Measurements from ENCODE around the gene ZNF574.

ZNF574 gene

GRCh38 chr19:42079886-42080763 is 4.2 kb downstream of the ZNF574 start:
- DNase-seq (ENCODE audit: low read depth), result no peak

GRCh38 chr19:42080764-42081375 is 4.9 kb downstream of the ZNF574 start:
- no peak for DNase-seq (ENCODE audit: low read depth)

- DNase-seq (ENCODE audit: low read depth), result no peak
Observed at GRCh38 chr19:42081584-42082203, 5.7 kb downstream of the ZNF574 start.

GRCh38 chr19:42083537-42083936 is 7.6 kb downstream of the ZNF574 start:
- DNase-seq (ENCODE audit: low read depth), result no peak

GRCh38 chr19:42086188-42086736 is 10.3 kb downstream of the ZNF574 start:
- DNase-seq (ENCODE audit: low read depth), result no peak

- no peak for DNase-seq (ENCODE audit: low read depth)
Observed at GRCh38 chr19:42086770-42087550, 11.0 kb downstream of the ZNF574 start.

GRCh38 chr19:42088471-42089190 is 12.7 kb downstream of the ZNF574 start:
- DNase-seq (ENCODE audit: low read depth), result no peak

GRCh38 chr19:42089191-42089750 is 13.3 kb downstream of the ZNF574 start:
- no peak for DNase-seq (ENCODE audit: low read depth)

- no peak for DNase-seq (ENCODE audit: low read depth)
Observed at GRCh38 chr19:42089772-42090171, 13.8 kb downstream of the ZNF574 start.

- DNase-seq (ENCODE audit: low read depth), result no peak
Observed at GRCh38 chr19:42090672-42091071, 14.7 kb downstream of the ZNF574 start.

GRCh38 chr19:42091300-42091699 is 15.3 kb downstream of the ZNF574 start:
- DNase-seq (ENCODE audit: low read depth), result no peak

- DNase-seq (ENCODE audit: low read depth), result no peak
Observed at GRCh38 chr19:42091742-42092141, 15.8 kb downstream of the ZNF574 start.

- DNase-seq (ENCODE audit: low read depth), result no peak
Observed at GRCh38 chr19:42092350-42092749, 16.4 kb downstream of the ZNF574 start.

- no peak for DNase-seq (ENCODE audit: low read depth)
Observed at GRCh38 chr19:42093505-42093904, 17.5 kb downstream of the ZNF574 start.

- no peak for DNase-seq (ENCODE audit: low read depth)
Observed at GRCh38 chr19:42093926-42094325, 18.0 kb downstream of the ZNF574 start.

GRCh38 chr19:42095142-42095813 is 19.3 kb downstream of the ZNF574 start:
- no peak for DNase-seq (ENCODE audit: low read depth)

- DNase-seq (ENCODE audit: low read depth), result no peak
Observed at GRCh38 chr19:42095814-42096230, 19.9 kb downstream of the ZNF574 start.

- DNase-seq (ENCODE audit: low read depth), result no peak
Observed at GRCh38 chr19:42096255-42096837, 20.4 kb downstream of the ZNF574 start.

- no peak for DNase-seq (ENCODE audit: low read depth)
Observed at GRCh38 chr19:42097461-42097860, 21.5 kb downstream of the ZNF574 start.

GRCh38 chr19:42098781-42099180 is 22.8 kb downstream of the ZNF574 start:
- no peak for DNase-seq (ENCODE audit: low read depth)

Data from GM04503 (cell line).